A549 (cell line): ENCODE measurements around the gene CPLANE2.

ENCODE experiments used
- CTCF ChIP-seq: fragments of >200 bp; sonication (Bioruptor Twin); formaldehyde crosslinking; IDR thresholded peaks from 3 replicates; pipeline ENCODE4 v1.5.1; 2016
- ELK1 ChIP-seq: fragments of 150-350 bp; IDR thresholded peaks from 2 replicates; pipeline ENCODE4 v1.6.1; 2014; ENCODE audit warnings: low read depth, mild to moderate bottlenecking, low read length
- FOSB ChIP-seq: fragments of 250-450 bp; sonication (Bioruptor Pico); IDR thresholded peaks from 2 replicates; pipeline ENCODE4 v1.5.0; 2020; ENCODE audit warnings: mild to moderate bottlenecking, moderate library complexity
- KDM5A ChIP-seq: fragments of 200-600 bp; sonication (generic); IDR thresholded peaks from 2 replicates; pipeline ENCODE4 v1.6.1; 2016; ENCODE audit warnings: antibody characterized with exemption, mild to moderate bottlenecking
- MAFK ChIP-seq: fragments of 450-650 bp; IDR thresholded peaks from 2 replicates; pipeline ENCODE4 v1.6.1; 2014; ENCODE audit not compliant: partially characterized antibody
- MYC ChIP-seq: IDR thresholded peaks from 2 replicates; pipeline ENCODE4 v1.6.1; 2012; ENCODE audit warnings: mild to moderate bottlenecking, inconsistent platforms, low read length, improper control_type of control experiment, borderline replicate concordance
- POLR2A ChIP-seq: IDR thresholded peaks from 2 replicates; pipeline ENCODE4 v1.6.1; 2012; ENCODE audit warnings: mild to moderate bottlenecking, low read length
- RAD21 ChIP-seq, 2 experiments: fragments of >200 bp in 1 of 2; sonication (Bioruptor Twin) in 1 of 2; formaldehyde crosslinking in 1 of 2; IDR thresholded peaks in 1 of 2; conservative IDR thresholded peaks in 1 of 2; 2 replicates in 1 of 2; 3 replicates in 1 of 2; pipeline ENCODE4 v1.6.1; 2012 to 2018; ENCODE audit warnings: inconsistent platforms in 1 of 2
- REST ChIP-seq: fragments of 200-600 bp; sonication (generic); IDR thresholded peaks from 2 replicates; pipeline ENCODE4 v1.6.1; 2016; ENCODE audit warnings: antibody characterized with exemption, mild to moderate bottlenecking, moderate library complexity
- RFX5 ChIP-seq: fragments of 450-650 bp; IDR thresholded peaks from 2 replicates; pipeline ENCODE4 v1.7.1; 2014; ENCODE audit warnings: antibody characterized with exemption, mild to moderate bottlenecking, moderate library complexity
- ZC3H11A ChIP-seq: fragments of 450-650 bp; IDR thresholded peaks from 2 replicates; pipeline ENCODE4 v1.6.1; 2014; ENCODE audit warnings: antibody characterized with exemption, mild to moderate bottlenecking
- ZFP36 ChIP-seq: fragments of 450-650 bp; IDR thresholded peaks from 2 replicates; pipeline ENCODE4 v1.6.1; 2014; ENCODE audit warnings: borderline replicate concordance; ENCODE audit not compliant: partially characterized antibody

GRCh38 chr1:16249596-16250241 lies 12.7 kb upstream of the CPLANE2 start:
- TF ChIP-seq ELK1 (no peak), MAFK (no peak), CTCF (no peak), ZFP36 (no peak), ZC3H11A (no peak), REST (no peak), RFX5 (no peak), FOSB (CRISPR knock-in tag) (no peak), MYC (no peak), POLR2A (no peak), RAD21 (conservative IDR thresholded peaks at IDR 0.05 in 1 of 2, IDR thresholded peaks at IDR 0.05 in 1 of 2) (no peak), KDM5A (no peak)
